ENCODE measurements around the gene COBL.

GRCh38 chr7:51229106-51229537 lies 87.5 kb downstream of the COBL start:
- TF ChIP-seq, protein P1, sequence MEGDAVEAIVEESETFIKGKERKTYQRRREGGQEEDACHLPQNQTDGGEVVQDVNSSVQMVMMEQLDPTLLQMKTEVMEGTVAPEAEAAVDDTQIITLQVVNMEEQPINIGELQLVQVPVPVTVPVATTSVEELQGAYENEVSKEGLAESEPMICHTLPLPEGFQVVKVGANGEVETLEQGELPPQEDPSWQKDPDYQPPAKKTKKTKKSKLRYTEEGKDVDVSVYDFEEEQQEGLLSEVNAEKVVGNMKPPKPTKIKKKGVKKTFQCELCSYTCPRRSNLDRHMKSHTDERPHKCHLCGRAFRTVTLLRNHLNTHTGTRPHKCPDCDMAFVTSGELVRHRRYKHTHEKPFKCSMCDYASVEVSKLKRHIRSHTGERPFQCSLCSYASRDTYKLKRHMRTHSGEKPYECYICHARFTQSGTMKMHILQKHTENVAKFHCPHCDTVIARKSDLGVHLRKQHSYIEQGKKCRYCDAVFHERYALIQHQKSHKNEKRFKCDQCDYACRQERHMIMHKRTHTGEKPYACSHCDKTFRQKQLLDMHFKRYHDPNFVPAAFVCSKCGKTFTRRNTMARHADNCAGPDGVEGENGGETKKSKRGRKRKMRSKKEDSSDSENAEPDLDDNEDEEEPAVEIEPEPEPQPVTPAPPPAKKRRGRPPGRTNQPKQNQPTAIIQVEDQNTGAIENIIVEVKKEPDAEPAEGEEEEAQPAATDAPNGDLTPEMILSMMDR (IDR thresholded peaks at IDR 0.05) = no peak
- TF ChIP-seq POLR2A (IDR thresholded peaks at IDR 0.05) = no peak

Data from uterus (tissue), 2 donors.